HEK293 (cell line): ENCODE measurements around the gene ZNF423.

Experiments used
- CTCF ChIP-seq: fragments of 450-650 bp; formaldehyde crosslinking; IDR thresholded peaks from 2 replicates; pipeline ENCODE4 v1.5.1; 2016; ENCODE audit warnings: missing biosample characterization, missing genetic modification characterization
- KLF16 ChIP-seq: fragments of 450-650 bp; formaldehyde crosslinking; IDR thresholded peaks from 2 replicates; pipeline ENCODE4 v1.5.1; 2017; ENCODE audit warnings: missing biosample characterization, missing genetic modification characterization
- KLF8 ChIP-seq: fragments of 450-650 bp; formaldehyde crosslinking; IDR thresholded peaks from 2 replicates; pipeline ENCODE4 v1.5.1; 2016; ENCODE audit warnings: missing biosample characterization, missing genetic modification characterization
- TCF7L2 ChIP-seq: IDR thresholded peaks from 2 replicates; pipeline ENCODE4 v1.6.1; 2011; ENCODE audit warnings: low read depth, mild to moderate bottlenecking, inconsistent platforms, low read length, moderate library complexity, borderline replicate concordance
- ZBTB7A ChIP-seq: fragments of 450-650 bp; formaldehyde crosslinking; IDR thresholded peaks from 2 replicates; pipeline ENCODE4 v1.5.1; 2016; ENCODE audit warnings: low read depth, missing biosample characterization, missing genetic modification characterization
- ZFP41 ChIP-seq: fragments of 450-650 bp; formaldehyde crosslinking; IDR thresholded peaks from 2 replicates; pipeline ENCODE4 v1.5.1; 2016; ENCODE audit warnings: missing biosample characterization, missing genetic modification characterization, borderline replicate concordance
- ZNF138 ChIP-seq: fragments of 450-650 bp; formaldehyde crosslinking; IDR thresholded peaks from 2 replicates; pipeline ENCODE4 v1.5.1; 2016; ENCODE audit warnings: missing biosample characterization, missing genetic modification characterization, borderline replicate concordance
- ZNF24 ChIP-seq: fragments of 450-650 bp; formaldehyde crosslinking; IDR thresholded peaks from 2 replicates; pipeline ENCODE4 v1.5.1; 2016; ENCODE audit warnings: missing biosample characterization, missing genetic modification characterization
- ZNF449 ChIP-seq: fragments of 450-650 bp; formaldehyde crosslinking; IDR thresholded peaks from 2 replicates; pipeline ENCODE4 v1.5.1; 2017; ENCODE audit warnings: missing biosample characterization, mild to moderate bottlenecking, missing genetic modification characterization, moderate library complexity
- ZNF530 ChIP-seq: fragments of 450-650 bp; formaldehyde crosslinking; IDR thresholded peaks from 2 replicates; pipeline ENCODE4 v1.5.1; 2016; ENCODE audit warnings: low read depth, missing biosample characterization, missing genetic modification characterization
- ZNF596 ChIP-seq: fragments of 450-650 bp; IDR thresholded peaks from 2 replicates; pipeline ENCODE4 v1.5.0; 2018; ENCODE audit warnings: missing biosample characterization, mild to moderate bottlenecking, missing genetic modification characterization, moderate library complexity
- ZNF704 ChIP-seq: fragments of 450-650 bp; formaldehyde crosslinking; IDR thresholded peaks from 2 replicates; pipeline ENCODE4 v1.5.1; 2016; ENCODE audit warnings: missing biosample characterization, missing genetic modification characterization

- TF ChIP-seq CTCF (tag by site-specific recombination), result no peak
- no peak for TF ChIP-seq ZNF449 (tag by site-specific recombination)
- no peak for TF ChIP-seq ZNF138 (tag by site-specific recombination)
- TF ChIP-seq KLF16 (tag by site-specific recombination), result no peak
- TF ChIP-seq ZNF530 (tag by site-specific recombination), result no peak
- no peak for TF ChIP-seq ZNF704 (tag by site-specific recombination)
- no peak for TF ChIP-seq ZFP41 (tag by site-specific recombination)
- no peak for TF ChIP-seq KLF8 (tag by site-specific recombination)
- TF ChIP-seq ZNF596 (tag by site-specific recombination), result no peak
- TF ChIP-seq ZNF24 (tag by site-specific recombination), result no peak
- no peak for TF ChIP-seq TCF7L2
- TF ChIP-seq ZBTB7A (tag by site-specific recombination), result no peak
Observed at GRCh38 chr16:49488740-49489525, 367.0 kb downstream of the ZNF423 start.
